CD4-positive, alpha-beta memory T cell (primary cell): ENCODE data around the gene SNX3. TPM values are rescaled to one million over a fixed set of nuclear protein-coding genes. Genes with fewer than 3 reads are reported as not detected.

Experiments
- polyA plus RNA-seq, 2 donors: library from polyadenylated mRNA; unstranded; fragments of 300-500 nt; fragmentation: Illumina TruSeq; gene quantifications; one replicate each; pipeline ENCODE4 v1.2.3, GENCODE V29; 2021
- total RNA-seq, 2 experiments: library from RNA; stranded (reverse); gene quantifications; one replicate each; pipeline ENCODE4 v1.2.3, GENCODE V29; 2021

The SNX3 gene
- total and polyA plus RNA-seq, 4 experiments from 2014 or later = 65.9 to 261 (median 127) TPM

Other genes with a start within 250 kb of the SNX3 start
- gene OSTM1, start 186.3 kb downstream of the SNX3 start, total RNA-seq = 10 to 100 TPM; 54.4 to 55.6 TPM
- gene OSTM1, start 186.3 kb downstream of the SNX3 start, polyA plus RNA-seq = 10 to 100 TPM; 44.4 to 59.8 TPM
- gene NR2E1, start 95.0 kb downstream of the SNX3 start, total RNA-seq = not detected
- gene NR2E1, start 95.0 kb downstream of the SNX3 start, polyA plus RNA-seq = not detected
- gene AFG1L, start 34.0 kb upstream of the SNX3 start, total RNA-seq = 1 to 10 TPM; 6.3 to 6.6 TPM
- gene AFG1L, start 34.0 kb upstream of the SNX3 start, polyA plus RNA-seq = 1 to 10 TPM; 1.5 to 2.7 TPM